Bladder microvascular endothelial cell (primary cell): Measurements from ENCODE around the gene CLDN5. TPM values are rescaled to one million over a fixed set of nuclear protein-coding genes. Genes with fewer than 3 reads are reported as not detected.

Experiments used
- total RNA-seq: library from RNA; depleted of rRNA; stranded (reverse); fragments of >200 nt; gene quantifications from 2 replicates; pipeline ENCODE4 v1.2.3, GENCODE V29; 2014

Gene CLDN5
- 578 and 926 TPM in 2 replicates for total RNA-seq

GRCh38 chr22:19524170-19525115, at the start of gene CLDN5:
Gene CLDN5 (minus strand): TSS chr22:19524410. CDS start chr22:19524255, 155 bp downstream.

GRCh38 chr22:19479355-19480172, 44.6 kb downstream of the CLDN5 start, which contains the start of gene CDC45:
Gene CDC45 (plus strand): TSS chr22:19479920. CDS start chr22:19479969, 49 bp downstream.

GRCh38 chr22:19478901-19479354, 45.3 kb downstream of the CLDN5 start, which contains the start of gene UFD1:
Gene UFD1 (minus strand): TSS chr22:19479193. CDS start chr22:19479085, 108 bp downstream.

Other genes starting within 250 kb of the CLDN5 start
- 3.1 and 7.6 TPM in 2 replicates for gene CLTCL1, start 232.7 kb downstream of the CLDN5 start, total RNA-seq
- 14.7 and 28.5 TPM in 2 replicates for gene HIRA, start 92.7 kb downstream of the CLDN5 start, total RNA-seq
- 19.7 and 26.1 TPM in 2 replicates for gene MRPL40, start 91.9 kb downstream of the CLDN5 start, total RNA-seq
- 17.5 and 33.3 TPM in 2 replicates for gene C22orf39, start 76.7 kb downstream of the CLDN5 start, total RNA-seq
- gene UFD1, start 45.2 kb downstream of the CLDN5 start, total RNA-seq: 99.4 and 116 TPM in 2 replicates
- 28.6 and 29.6 TPM in 2 replicates for gene CDC45, start 44.5 kb downstream of the CLDN5 start, total RNA-seq
- 5.0 and 82.0 TPM in 2 replicates for gene SEPTIN5, start 190.1 kb upstream of the CLDN5 start, total RNA-seq
- gene GP1BB, start 199.1 kb upstream of the CLDN5 start, total RNA-seq: 0.65 and 3.3 TPM in 2 replicates
- gene TBX1, start 236.4 kb upstream of the CLDN5 start, total RNA-seq: 0.81 and 98.6 TPM in 2 replicates